ENCODE results near the gene BORCS6. TPM values are rescaled to one million over a fixed set of nuclear protein-coding genes. Genes with fewer than 3 reads are reported as not detected.

Gene BORCS6
- total and polyA plus RNA-seq, 2 of the 13 experiments (the other 11 are each of a cell fraction or from before 2014, with no cell fraction given), result 2.0 to 5.1 TPM

GRCh38 chr17:8173056-8173870 lies 16.7 kb downstream of the BORCS6 start (continued):
- TF ChIP-seq ZNF33A (CRISPR knock-in tag; IDR thresholded peaks at IDR 0.05; ENCODE audit: borderline replicate concordance) (no peak), RFXANK (CRISPR knock-in tag; IDR thresholded peaks at IDR 0.05) (peak; percentile 93), SAFB2 (CRISPR knock-in tag; IDR thresholded peaks at IDR 0.05; ENCODE audit: borderline replicate concordance, low read depth) (peak; percentile 58; the same call in 1 of the 2 replicates), CREB1 (IDR thresholded peaks at IDR 0.05) (peak; percentile 61), CREB1 (CRISPR knock-in tag; IDR thresholded peaks at IDR 0.05) (peak; percentile 86), ZNF224 (CRISPR knock-in tag; IDR thresholded peaks at IDR 0.05) (no peak), KMT2A (CRISPR knock-in tag; IDR thresholded peaks at IDR 0.05) (peak; percentile 83), ZBTB7B (CRISPR knock-in tag; IDR thresholded peaks at IDR 0.05) (peak; percentile 94), ZNF598 (CRISPR knock-in tag; IDR thresholded peaks at IDR 0.05; ENCODE audit: borderline replicate concordance) (no peak), HNF4A (CRISPR knock-in tag; IDR thresholded peaks at IDR 0.05) (peak; percentile 60), ZNF672 (CRISPR knock-in tag; IDR thresholded peaks at IDR 0.05) (peak; percentile 98), ONECUT2 (CRISPR knock-in tag; IDR thresholded peaks at IDR 0.05) (peak; percentile 72; the same call in 1 of the 2 replicates), JDP2 (CRISPR knock-in tag; IDR thresholded peaks at IDR 0.05; ENCODE audit: borderline replicate concordance) (0 out of 2 replicates have a peak, but pooled peaks have one; percentile 62), ZNF329 (CRISPR knock-in tag; IDR thresholded peaks at IDR 0.05; ENCODE audit: low read depth) (no peak), PBX2 (CRISPR knock-in tag; IDR thresholded peaks at IDR 0.05) (peak; percentile 37; the same call in 1 of the 2 replicates), ZNF138 (CRISPR knock-in tag; IDR thresholded peaks at IDR 0.05; ENCODE audit: low read depth) (peak; percentile 40; the same call in 1 of the 2 replicates), FOXJ3 (CRISPR knock-in tag; IDR thresholded peaks at IDR 0.05; ENCODE audit: borderline replicate concordance) (peak; percentile 93), ZNF713 (CRISPR knock-in tag; IDR thresholded peaks at IDR 0.05) (no peak), STAT6 (CRISPR knock-in tag; IDR thresholded peaks at IDR 0.05; ENCODE audit: borderline replicate concordance) (peak; percentile 25; the same call in 1 of the 2 replicates), PAF1 (CRISPR knock-in tag; IDR thresholded peaks at IDR 0.05) (peak; percentile 84; the same call in 1 of the 2 replicates), GTF2F1 (IDR thresholded peaks at IDR 0.05; ENCODE audit: low read length) (peak; percentile 100), SRSF1 (optimal IDR thresholded peaks at IDR 0.05; ENCODE audit: low read depth, low read length) (no peak), ZNF740 (CRISPR knock-in tag; IDR thresholded peaks at IDR 0.05) (peak; percentile 84), CERS6 (CRISPR knock-in tag; IDR thresholded peaks at IDR 0.05) (no peak), ZNF510 (CRISPR knock-in tag; IDR thresholded peaks at IDR 0.05; ENCODE audit: low read depth) (no peak), ZNF282 (IDR thresholded peaks at IDR 0.05; ENCODE audit: partially characterized antibody) (no peak), CENPX (CRISPR knock-in tag; IDR thresholded peaks at IDR 0.05) (no peak), GATAD1 (CRISPR knock-in tag; IDR thresholded peaks at IDR 0.05) (peak; percentile 83)

Data from HepG2 (cell line).